Measurements from ENCODE around the gene MCEMP1.

MCEMP1 gene

GRCh38 chr19:7689165-7689564, 12.3 kb downstream of the MCEMP1 start:
- TF ChIP-seq ZNF274 (IDR thresholded peaks at IDR 0.05; ENCODE audit: low read depth, low read length): no peak
- no peak overlapping the region for H3K4me3 ChIP-seq (ENCODE audit: low read length)

GRCh38 chr19:7690779-7691258, 13.9 kb downstream of the MCEMP1 start:
- no peak overlapping the region for H3K4me3 ChIP-seq (ENCODE audit: low read length)
- no peak for TF ChIP-seq ZNF274 (IDR thresholded peaks at IDR 0.05; ENCODE audit: low read depth, low read length)

GRCh38 chr19:7691497-7691896, 14.6 kb downstream of the MCEMP1 start:
- no peak for TF ChIP-seq ZNF274 (IDR thresholded peaks at IDR 0.05; ENCODE audit: low read depth, low read length)

GRCh38 chr19:7692417-7693088, 15.7 kb downstream of the MCEMP1 start:
- no peak for TF ChIP-seq ZNF274 (IDR thresholded peaks at IDR 0.05; ENCODE audit: low read depth, low read length)

More at GRCh38 chr19:7691497-7691896, 14.6 kb downstream of the MCEMP1 start:
- no peak overlapping the region for H3K4me3 ChIP-seq (ENCODE audit: low read length)

GRCh38 chr19:7694499-7694898, 17.6 kb downstream of the MCEMP1 start:
- TF ChIP-seq ZNF274 (IDR thresholded peaks at IDR 0.05; ENCODE audit: low read depth, low read length): no peak
- no peak overlapping the region; the same call in 1 of the 2 replicates for H3K4me3 ChIP-seq (ENCODE audit: low read length)

More at GRCh38 chr19:7692417-7693088, 15.7 kb downstream of the MCEMP1 start:
- H3K4me3 ChIP-seq (ENCODE audit: low read length): peak overlapping the region; percentile 18; the same call in 1 of the 2 replicates

- no peak for TF ChIP-seq ZNF274 (IDR thresholded peaks at IDR 0.05; ENCODE audit: low read depth, low read length)
- peak overlapping the region; percentile 80; the same call in 1 of the 2 replicates for H3K4me3 ChIP-seq (ENCODE audit: low read length)
Observed at GRCh38 chr19:7697721-7698287, 20.9 kb downstream of the MCEMP1 start.

- TF ChIP-seq ZNF274 (IDR thresholded peaks at IDR 0.05; ENCODE audit: low read depth, low read length): no peak
- peak overlapping the region; percentile 80 for H3K4me3 ChIP-seq (ENCODE audit: low read length)
Observed at GRCh38 chr19:7698583-7698982, 21.7 kb downstream of the MCEMP1 start.

GRCh38 chr19:7699003-7699402, 22.1 kb downstream of the MCEMP1 start:
- no peak for TF ChIP-seq ZNF274 (IDR thresholded peaks at IDR 0.05; ENCODE audit: low read depth, low read length)
- H3K4me3 ChIP-seq (ENCODE audit: low read length): peak overlapping the region; percentile 80

GRCh38 chr19:7699417-7700401, 22.8 kb downstream of the MCEMP1 start:
- TF ChIP-seq ZNF274 (IDR thresholded peaks at IDR 0.05; ENCODE audit: low read depth, low read length): no peak

GRCh38 chr19:7701049-7701653, 24.3 kb downstream of the MCEMP1 start:
- H3K4me3 ChIP-seq (ENCODE audit: low read length): peak overlapping the region; percentile 53; the same call in 1 of the 2 replicates

More at GRCh38 chr19:7699417-7700401, 22.8 kb downstream of the MCEMP1 start:
- peak overlapping the region; percentile 80 for H3K4me3 ChIP-seq (ENCODE audit: low read length)

GRCh38 chr19:7701654-7702457, 25.0 kb downstream of the MCEMP1 start, which contains the start of gene FCER2:
Gene FCER2 (minus strand): TSS chr19:7702131. CDS start chr19:7699760, 2,371 bp downstream.
- no peak for TF ChIP-seq ZNF274 (IDR thresholded peaks at IDR 0.05; ENCODE audit: low read depth, low read length)
- peak within 1 kb of the TSS; percentile 53; the same call in 1 of the 2 replicates for H3K4me3 ChIP-seq (ENCODE audit: low read length)

More at GRCh38 chr19:7701049-7701653, 24.3 kb downstream of the MCEMP1 start:
- TF ChIP-seq ZNF274 (IDR thresholded peaks at IDR 0.05; ENCODE audit: low read depth, low read length): no peak

GRCh38 chr19:7703332-7703731, 26.4 kb downstream of the MCEMP1 start:
- H3K4me3 ChIP-seq (ENCODE audit: low read length): no peak overlapping the region
- no peak for TF ChIP-seq ZNF274 (IDR thresholded peaks at IDR 0.05; ENCODE audit: low read depth, low read length)

Measured in GM08714 (cell line).